Fibroblast of lung (primary cell): Measurements from ENCODE around the gene MAML3.

ENCODE experiments used
- CTCF ChIP-seq, 2 donors: IDR thresholded peaks in 1 of 2; conservative IDR thresholded peaks in 1 of 2; 1 replicate in 1 of 2; 2 replicates in 1 of 2; pipeline ENCODE4 v1.5.1; 2011 to 2012; ENCODE audit warnings: low read length in 2 of 2, control low read depth in 1 of 2, inconsistent platforms in 1 of 2, low read depth in 1 of 2, mild to moderate bottlenecking in 1 of 2
- EZH2 ChIP-seq: IDR thresholded peaks from 2 replicates; pipeline ENCODE4 v1.5.1; 2012; ENCODE audit warnings: low read length, control low read depth, mild to moderate bottlenecking; ENCODE audit errors: missing control alignments

GRCh38 chr4:139910106-139910505 lies 243.9 kb downstream of the MAML3 start:
- TF ChIP-seq EZH2 (no peak), CTCF (conservative IDR thresholded peaks at IDR 0.05 in 1 of 2, IDR thresholded peaks at IDR 0.05 in 1 of 2; ENCODE audit: low read depth in 1 of 2, low read length in 2 of 2) (no peak)
